Stimulated activated naive CD8-positive, alpha-beta T cell treated with anti-CD3 and anti-CD28 coated beads, Interleukin-15, amount 100 ng/mL, for 72 hours (primary cell): ENCODE results near the gene SLAIN2.

Experiments
- ATAC-seq: fragments of 150-1000 bp; cut with Tn5 transposase; 2 replicates; pipeline ENCODE4 v1.10.0; 2021; ENCODE audit warnings: mild to moderate bottlenecking, moderate library complexity
- DNase-seq, 2 donors: peaks; one replicate each; pipeline ENCODE4 v3.0.0; 2021 to 2022
- H3K27ac Mint-ChIP-seq, 2 donors: one replicate each; pipeline ENCODE4 v1.8.0; 2022; ENCODE audit warnings: mild to moderate bottlenecking in 2 of 2, mixed read lengths in 2 of 2, moderate library complexity in 2 of 2
- H3K27me3 Mint-ChIP-seq: one replicate; pipeline ENCODE4 v1.8.0; 2022; ENCODE audit warnings: mixed read lengths
- H3K4me1 Mint-ChIP-seq: one replicate; pipeline ENCODE4 v1.8.0; 2022; ENCODE audit warnings: mild to moderate bottlenecking, mixed read lengths
- H3K4me3 Mint-ChIP-seq, 2 donors: one replicate each; pipeline ENCODE4 v1.8.0; 2022; ENCODE audit warnings: mild to moderate bottlenecking in 2 of 2, mixed read lengths in 2 of 2, moderate library complexity in 1 of 2
- H3K9me3 Mint-ChIP-seq, 2 donors: one replicate each; pipeline ENCODE4 v1.8.0; 2022; ENCODE audit warnings: mixed read lengths in 2 of 2

Gene SLAIN2

DNA sequence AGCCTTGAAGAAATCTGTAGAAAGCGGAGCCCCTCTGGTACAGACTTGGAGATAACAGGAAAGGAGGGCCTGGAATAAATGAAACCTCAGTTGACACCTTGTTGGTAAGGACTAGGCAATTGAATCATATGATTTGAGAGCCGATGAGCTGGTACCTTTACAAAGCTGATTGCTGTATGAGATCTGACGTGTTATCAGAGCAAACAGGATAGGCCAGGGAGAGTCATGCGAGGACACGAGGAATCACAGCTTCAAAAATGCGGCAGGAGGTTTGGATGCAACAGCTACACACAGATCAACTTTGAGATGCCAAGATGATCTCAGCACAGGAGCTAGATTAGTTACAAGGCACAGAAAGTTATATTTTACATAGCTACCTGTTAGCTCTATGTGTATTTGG lies 134.4 kb downstream of the SLAIN2 start:
- Mint-ChIP-seq H3K9me3 (no peaks in the 10 kb centered on the region), H3K27me3 (peaks cover 19% of the 10 kb centered on the region), H3K4me3 (no peak overlapping the region), H3K4me1 (peaks cover 7% of the 10 kb centered on the region), H3K27ac (no peak overlapping the region)
- ATAC-seq (no peak), DNase-seq (no peak)
